Measurements from ENCODE around the gene GNB1L. TPM values are rescaled to one million over a fixed set of nuclear protein-coding genes. Genes with fewer than 3 reads are reported as not detected.
A peak's percentile ranks its signal among the peaks of the same experiment; 100 is the strongest.
"Not testable (repeated sequence)": the region's sequence is repeated elsewhere in the genome, so short reads cannot be mapped to it uniquely, and the experiment has no call there.

The GNB1L gene
- total RNA-seq, 1 experiment from 2014 or later = 18.0 TPM

- Mint-ChIP-seq H3K9me3 (no peaks in the 10 kb centered on the region), H3K4me1 (peaks cover 27% of the 10 kb centered on the region), H3K36me3 (no peaks in the 10 kb centered on the region), H3K4me3 (no peak overlapping the region), H3K27me3 (ENCODE audit: low read depth) (no peaks in the 10 kb centered on the region; the same call in 1 of the 2 replicates), H3K27ac (no peak overlapping the region)
- TF ChIP-seq SMAD4 (CRISPR knock-in tag; IDR thresholded peaks at IDR 0.05) = no peak
- no peak for TF ChIP-seq E2F4 (CRISPR knock-in tag; IDR thresholded peaks at IDR 0.05; ENCODE audit: borderline replicate concordance, low read depth)
- TF ChIP-seq ZNF416 (CRISPR knock-in tag; IDR thresholded peaks at IDR 0.05) = no peak
- TF ChIP-seq NR1H2 (CRISPR knock-in tag; IDR thresholded peaks at IDR 0.05) = no peak
- no peak for TF ChIP-seq ZNF138 (CRISPR knock-in tag; conservative IDR thresholded peaks at IDR 0.05)
- TF ChIP-seq MYBL2 (CRISPR knock-in tag; IDR thresholded peaks at IDR 0.05) = no peak
- TF ChIP-seq ZNF317 (CRISPR knock-in tag; IDR thresholded peaks at IDR 0.05; ENCODE audit: borderline replicate concordance, low read depth) = no peak
- no peak for TF ChIP-seq CDX4 (CRISPR knock-in tag; IDR thresholded peaks at IDR 0.05; ENCODE audit: borderline replicate concordance)
- no peak for TF ChIP-seq ZNF425 (CRISPR knock-in tag; conservative IDR thresholded peaks at IDR 0.05)
- TF ChIP-seq IRF1 (CRISPR knock-in tag; IDR thresholded peaks at IDR 0.05) = no peak
- no peak for TF ChIP-seq ELF4 (CRISPR knock-in tag; IDR thresholded peaks at IDR 0.05; ENCODE audit: low read depth)
- no peak for TF ChIP-seq ZNF396 (CRISPR knock-in tag; IDR thresholded peaks at IDR 0.05; ENCODE audit: borderline replicate concordance)
- TF ChIP-seq ATF6 (CRISPR knock-in tag; IDR thresholded peaks at IDR 0.05) = no peak
- TF ChIP-seq PREB (CRISPR knock-in tag; IDR thresholded peaks at IDR 0.05; ENCODE audit: borderline replicate concordance) = no peak
- no peak for TF ChIP-seq MXD4 (CRISPR knock-in tag; IDR thresholded peaks at IDR 0.05; ENCODE audit: borderline replicate concordance)
- no peak for TF ChIP-seq ZNF232 (CRISPR knock-in tag; IDR thresholded peaks at IDR 0.05)
- TF ChIP-seq ATF1 (CRISPR knock-in tag; IDR thresholded peaks at IDR 0.05) = no peak
- no peak for TF ChIP-seq ZBTB43 (CRISPR knock-in tag; IDR thresholded peaks at IDR 0.05)
- no peak for TF ChIP-seq NR2C2 (CRISPR knock-in tag; IDR thresholded peaks at IDR 0.05)
- CTCF ChIA-PET = interaction anchor here (0.8 to 1.7 kb wide), 5 partner anchors 19 to 179 kb away, joined by 3 to 4 read pairs (median 4); no protein-coding TSS in a partner anchor
- DNase-seq (ENCODE audit: low spot score) (peak; percentile 8), ATAC-seq (no peak)
- POLR2A ChIA-PET = interaction anchor here (0.7 kb wide), 1 partner anchor 14 kb away, joined by 4 read pairs; no protein-coding TSS in a partner anchor
Observed at GRCh38 chr22:19884161-19884953, 29.7 kb upstream of the GNB1L start.

- CTCF ChIA-PET = not testable (repeated sequence)
- POLR2A ChIA-PET = interaction anchor here (0.7 kb wide), 1 partner anchor 13 kb away, joined by 4 read pairs; no protein-coding TSS in a partner anchor
Observed at GRCh38 chr22:19883446-19883845, 28.8 kb upstream of the GNB1L start.

More at GRCh38 chr22:19883446-19883845, 28.8 kb upstream of the GNB1L start:
- not testable (repeated sequence) for H3K4me3 Mint-ChIP-seq; DNase-seq (ENCODE audit: low spot score); H3K27me3 Mint-ChIP-seq (ENCODE audit: low read depth); H3K36me3 Mint-ChIP-seq; H3K27ac Mint-ChIP-seq; ATAC-seq; H3K9me3 Mint-ChIP-seq
- peaks cover 30% of the 10 kb centered on the region for H3K4me1 Mint-ChIP-seq

Data from WTC11 (cell line).